ENCODE measurements around the gene PODXL. TPM values are rescaled to one million over a fixed set of nuclear protein-coding genes. Genes with fewer than 3 reads are reported as not detected.

The PODXL gene
- total RNA-seq, 1 donor from 2014 or later, result 37.7 TPM

DNA sequence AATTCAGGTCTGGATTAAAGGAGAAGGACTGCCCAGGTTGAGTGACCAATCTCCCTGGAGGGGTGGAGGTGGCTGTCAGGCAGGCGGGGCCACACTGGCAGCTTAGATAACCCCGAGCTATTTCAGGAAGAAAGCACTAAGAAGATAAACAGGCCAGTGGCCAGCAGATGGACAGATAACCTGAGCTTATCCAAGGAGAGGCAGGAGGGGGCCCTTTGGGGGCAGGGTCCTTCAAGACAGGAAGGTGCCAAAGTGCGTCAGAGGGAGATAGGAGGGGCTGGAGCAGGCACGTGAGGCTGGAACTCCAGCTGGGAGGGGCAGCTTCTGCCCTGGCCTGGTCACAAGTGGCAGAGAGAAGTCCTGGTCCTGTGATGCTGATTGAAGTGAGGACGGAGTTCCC lies 29.8 kb upstream of the PODXL start:
- Histone ChIP-seq H3K4me3 (no peak overlapping the region), H4K20me1 (ENCODE audit: low read depth) (no peaks in the 10 kb centered on the region), H3K79me2 (ENCODE audit: low read depth) (no peaks in the 10 kb centered on the region), H2AFZ (replicated peaks) (peak overlapping the region; percentile 42), H3F3A (ENCODE audit: low read depth) (peaks cover 2% of the 10 kb centered on the region), H3K4me2 (no peak overlapping the region), H3K27ac (no peak overlapping the region), H3K9me3 (ENCODE audit: low read depth) (no peaks in the 10 kb centered on the region), H3K36me3 (no peaks in the 10 kb centered on the region), H3K27me3 (no peaks in the 10 kb centered on the region), H3K9ac (no peak overlapping the region), H3K4me1 (peaks cover 10% of the 10 kb centered on the region)
- DNase-seq (ENCODE audit: low spot score), result no peak
- no peak overlapping the region for H3K4me3 Mint-ChIP-seq
- no peak overlapping the region for H3K27ac Mint-ChIP-seq
- H3K27me3 Mint-ChIP-seq (ENCODE audit: insufficient read depth, low read depth), result peaks cover 4% of the 10 kb centered on the region
- no peaks in the 10 kb centered on the region for H3K36me3 Mint-ChIP-seq
- TF ChIP-seq CTCF (IDR thresholded peaks at IDR 0.05) (no peak), EZH2phosphoT487 (IDR thresholded peaks at IDR 0.05) (no peak), EZH2 (IDR thresholded peaks at IDR 0.05) (no peak)
- no peaks in the 10 kb centered on the region for H3K9me3 Mint-ChIP-seq
- no peaks in the 10 kb centered on the region for H3K4me1 Mint-ChIP-seq

DNA sequence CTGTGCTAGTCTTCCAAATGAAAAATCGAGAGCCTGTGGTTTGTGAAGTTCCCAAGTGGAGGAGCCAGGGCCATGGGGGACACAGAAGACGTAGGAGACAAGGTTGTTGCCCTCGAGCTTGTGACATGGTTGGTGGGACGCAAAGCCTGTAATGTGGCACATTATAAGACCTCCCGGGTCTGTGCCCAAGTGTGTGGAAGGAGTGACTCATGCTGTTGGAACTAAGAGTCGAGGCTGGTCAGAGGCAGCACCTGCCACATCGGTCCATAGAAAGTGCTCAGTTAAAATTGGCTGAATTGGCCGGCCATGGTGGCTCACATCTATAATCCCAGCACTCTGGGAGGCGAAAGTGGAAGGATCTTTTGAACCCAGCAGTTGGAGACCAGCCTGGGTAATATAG lies 27.0 kb upstream of the PODXL start:
- Histone ChIP-seq H3K27ac (no peak overlapping the region), H3K9me3 (ENCODE audit: low read depth) (no peaks in the 10 kb centered on the region), H3K9ac (no peak overlapping the region), H2AFZ (replicated peaks) (no peak overlapping the region), H4K20me1 (ENCODE audit: low read depth) (no peaks in the 10 kb centered on the region), H3F3A (ENCODE audit: low read depth) (peaks cover 5% of the 10 kb centered on the region), H3K4me1 (peaks cover 15% of the 10 kb centered on the region), H3K4me2 (no peak overlapping the region), H3K79me2 (ENCODE audit: low read depth) (no peaks in the 10 kb centered on the region), H3K36me3 (no peaks in the 10 kb centered on the region), H3K4me3 (no peak overlapping the region), H3K27me3 (no peaks in the 10 kb centered on the region)
- H3K36me3 Mint-ChIP-seq, result no peaks in the 10 kb centered on the region
- TF ChIP-seq EZH2phosphoT487 (IDR thresholded peaks at IDR 0.05) (no peak), CTCF (IDR thresholded peaks at IDR 0.05) (no peak), EZH2 (IDR thresholded peaks at IDR 0.05) (no peak)
- no peaks in the 10 kb centered on the region for H3K4me1 Mint-ChIP-seq
- no peak overlapping the region for H3K27ac Mint-ChIP-seq
- no peaks in the 10 kb centered on the region for H3K27me3 Mint-ChIP-seq (ENCODE audit: insufficient read depth, low read depth)
- H3K9me3 Mint-ChIP-seq, result no peaks in the 10 kb centered on the region
- H3K4me3 Mint-ChIP-seq, result no peak overlapping the region
- DNase-seq (ENCODE audit: low spot score), result no peak

DNA sequence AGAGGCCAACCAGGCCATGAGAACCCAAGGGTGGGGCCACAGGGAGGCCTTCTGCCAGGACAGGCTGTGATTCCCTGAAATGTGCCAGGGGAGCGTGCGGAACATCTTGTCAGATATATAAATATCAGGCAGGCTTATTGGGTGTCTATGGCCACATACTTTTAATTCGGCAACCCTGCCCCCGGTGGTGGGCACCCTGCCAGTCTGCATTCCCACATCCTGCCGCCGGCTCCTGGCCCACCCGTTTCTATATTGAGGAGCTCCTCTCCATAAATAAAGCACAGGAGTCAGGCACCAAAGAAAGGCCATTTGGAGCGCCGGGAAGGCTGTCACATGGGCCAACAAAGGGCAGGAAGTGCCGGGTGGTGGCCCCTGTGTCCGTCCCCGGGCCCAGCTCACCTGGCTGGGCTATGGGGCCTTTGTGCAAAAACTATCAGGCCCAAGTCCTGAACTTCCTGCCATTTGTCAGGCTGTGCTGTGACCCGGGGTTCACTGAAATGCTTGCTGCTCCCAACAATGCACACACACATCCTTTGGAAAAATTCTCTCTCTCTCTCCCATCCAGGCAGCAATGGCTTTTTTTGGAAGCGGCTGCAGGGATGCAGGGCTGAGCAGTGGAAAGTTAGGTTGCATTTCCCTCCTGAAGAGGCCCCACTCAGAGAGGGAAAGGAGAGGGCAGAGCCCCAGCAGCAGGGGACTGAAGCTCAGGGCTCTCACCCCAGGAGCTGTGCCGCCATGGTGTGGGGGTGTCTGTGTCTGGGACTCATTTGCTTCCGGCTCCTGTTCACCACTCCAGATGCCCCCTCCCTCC lies 25.0 kb upstream of the PODXL start:
- no peaks in the 10 kb centered on the region for H3K79me2 ChIP-seq (ENCODE audit: low read depth)
- H3F3A ChIP-seq (ENCODE audit: low read depth), result peaks cover 5% of the 10 kb centered on the region
- Mint-ChIP-seq H3K9me3 (no peaks in the 10 kb centered on the region), H3K4me1 (no peaks in the 10 kb centered on the region), H3K27me3 (ENCODE audit: insufficient read depth, low read depth) (peaks cover 2% of the 10 kb centered on the region), H3K4me3 (no peak overlapping the region), H3K27ac (no peak overlapping the region), H3K36me3 (no peaks in the 10 kb centered on the region)
- H3K4me1 ChIP-seq, result peaks cover 15% of the 10 kb centered on the region
- no peak overlapping the region for H3K9ac ChIP-seq
- no peaks in the 10 kb centered on the region for H3K36me3 ChIP-seq
- H4K20me1 ChIP-seq (ENCODE audit: low read depth), result no peaks in the 10 kb centered on the region
- TF ChIP-seq EZH2phosphoT487 (IDR thresholded peaks at IDR 0.05) (no peak), CTCF (IDR thresholded peaks at IDR 0.05) (peak; percentile 8)
- H3K9me3 ChIP-seq (ENCODE audit: low read depth), result no peaks in the 10 kb centered on the region
- no peak overlapping the region for H3K4me3 ChIP-seq
- H3K27me3 ChIP-seq, result no peaks in the 10 kb centered on the region
- peak overlapping the region; percentile 89 for H2AFZ ChIP-seq (replicated peaks)
- H3K27ac ChIP-seq, result no peak overlapping the region
- no peak overlapping the region for H3K4me2 ChIP-seq
- no peak for DNase-seq (ENCODE audit: low spot score)

All from neural progenitor cell (in vitro differentiated cells).